ENCODE results near the gene TTC1.

GRCh38 chr5:160020964-160021363 lies 12.0 kb downstream of the TTC1 start:
- TF ChIP-seq CTCF (IDR thresholded peaks at IDR 0.05) (no peak), POLR2A (IDR thresholded peaks at IDR 0.05) (no peak)
